AG04450 (cell line): ENCODE data around the gene HRH3. TPM values are rescaled to one million over a fixed set of nuclear protein-coding genes. Genes with fewer than 3 reads are reported as not detected.

Experiments used
- CTCF ChIA-PET: fragments of 300-600, 350-600 bp; formaldehyde crosslinking; extraction: SDS; loops from one replicate; lab custom pipeline; 2022; ENCODE audit warnings: antibody characterized with exemption, inconsistent platforms; lab: Charles Lee
- POLR2A ChIA-PET: fragments of 350-600 bp; formaldehyde crosslinking; extraction: SDS; loops from one replicate; lab custom pipeline; 2021; ENCODE audit warnings: antibody characterized with exemption, inconsistent platforms; lab: Yijun Ruan, JAX
- DNase-seq: peaks from one replicate; pipeline ENCODE4 v3.0.0-alpha.2; 2011; ENCODE audit warnings: low read depth, low spot score
- H3K27ac ChIP-seq: one replicate; pipeline ENCODE4 v1.5.1; 2012; ENCODE audit warnings: low read depth, low read length, control low read depth
- H3K27me3 ChIP-seq: one replicate; pipeline ENCODE4 v1.6.0; 2012; ENCODE audit warnings: low read length; ENCODE audit not compliant: control insufficient read depth, insufficient read depth
- H3K4me3 ChIP-seq: 2 replicates; pipeline ENCODE4 v1.5.1; 2011; ENCODE audit warnings: mild to moderate bottlenecking, low read depth, low read length, control low read depth
- H3K9me3 ChIP-seq: 2 replicates; pipeline ENCODE4 v1.5.1; 2012; ENCODE audit warnings: low read length; ENCODE audit not compliant: control insufficient read depth, insufficient read depth
- polyA plus RNA-seq: library from polyadenylated mRNA; depleted of rRNA; stranded (reverse); fragments of >200 nt; gene quantifications from 2 replicates; pipeline ENCODE4 v1.2.3, GENCODE V29; 2011
- TF ChIP-seq, protein P1 (sequence below): IDR thresholded peaks from 2 replicates; pipeline ENCODE4 v1.5.1; 2011; ENCODE audit warnings: low read depth, low read length, control low read depth, inconsistent platforms

The HRH3 gene
- polyA plus RNA-seq, 1 experiment: not detected

DNA sequence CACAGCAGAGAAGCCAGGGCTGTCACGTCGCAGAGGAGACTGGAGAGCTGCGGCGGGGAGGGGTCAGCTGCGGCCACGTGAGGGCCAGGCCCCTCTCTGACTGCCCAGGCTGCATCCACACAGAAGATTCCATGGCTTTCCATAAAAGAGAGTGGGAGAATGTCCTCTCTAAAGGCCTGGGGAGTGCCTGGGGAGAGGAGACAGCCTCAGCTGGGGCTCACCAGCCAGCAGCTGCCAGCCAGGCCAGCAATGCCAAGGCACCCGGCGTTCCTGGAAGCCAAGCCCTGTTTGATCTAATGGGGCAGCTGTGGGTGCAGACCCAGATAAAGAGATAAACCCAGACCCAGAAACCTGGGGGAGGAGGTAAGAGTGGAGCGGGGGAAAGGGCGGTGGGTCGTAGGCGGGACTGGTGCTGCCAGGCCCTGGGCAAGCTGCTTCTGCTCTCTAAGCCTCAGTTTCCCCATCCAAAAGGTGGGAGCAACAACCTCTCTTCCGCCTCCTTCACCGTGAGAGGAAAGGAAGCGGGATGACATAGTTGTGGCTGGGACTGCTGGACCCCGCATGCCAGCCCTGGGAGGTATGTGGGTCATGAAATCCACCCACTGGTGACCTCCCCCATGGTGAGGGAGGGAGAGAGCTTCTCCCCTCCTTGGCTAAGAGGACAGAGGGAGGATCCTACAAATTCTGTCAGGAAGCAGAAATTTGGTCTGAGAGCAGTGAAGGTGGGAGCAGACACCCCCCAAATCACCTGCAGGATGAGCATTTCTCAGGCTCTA lies 15.1 kb upstream of the HRH3 start:
- CTCF ChIA-PET: no interaction called here
- POLR2A ChIA-PET: interaction anchor here (1.1 kb wide), 1 partner anchor 9 kb away, joined by 4 read pairs; no protein-coding TSS in a partner anchor
- Histone ChIP-seq H3K27ac (no peak overlapping the region), H3K4me3 (no peak overlapping the region), H3K27me3 (peaks cover 10% of the 10 kb centered on the region), H3K9me3 (no peaks in the 10 kb centered on the region; the same call in none of the 2 replicates)
- DNase-seq: no peak
- TF ChIP-seq, protein P1, sequence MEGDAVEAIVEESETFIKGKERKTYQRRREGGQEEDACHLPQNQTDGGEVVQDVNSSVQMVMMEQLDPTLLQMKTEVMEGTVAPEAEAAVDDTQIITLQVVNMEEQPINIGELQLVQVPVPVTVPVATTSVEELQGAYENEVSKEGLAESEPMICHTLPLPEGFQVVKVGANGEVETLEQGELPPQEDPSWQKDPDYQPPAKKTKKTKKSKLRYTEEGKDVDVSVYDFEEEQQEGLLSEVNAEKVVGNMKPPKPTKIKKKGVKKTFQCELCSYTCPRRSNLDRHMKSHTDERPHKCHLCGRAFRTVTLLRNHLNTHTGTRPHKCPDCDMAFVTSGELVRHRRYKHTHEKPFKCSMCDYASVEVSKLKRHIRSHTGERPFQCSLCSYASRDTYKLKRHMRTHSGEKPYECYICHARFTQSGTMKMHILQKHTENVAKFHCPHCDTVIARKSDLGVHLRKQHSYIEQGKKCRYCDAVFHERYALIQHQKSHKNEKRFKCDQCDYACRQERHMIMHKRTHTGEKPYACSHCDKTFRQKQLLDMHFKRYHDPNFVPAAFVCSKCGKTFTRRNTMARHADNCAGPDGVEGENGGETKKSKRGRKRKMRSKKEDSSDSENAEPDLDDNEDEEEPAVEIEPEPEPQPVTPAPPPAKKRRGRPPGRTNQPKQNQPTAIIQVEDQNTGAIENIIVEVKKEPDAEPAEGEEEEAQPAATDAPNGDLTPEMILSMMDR: no peak

DNA sequence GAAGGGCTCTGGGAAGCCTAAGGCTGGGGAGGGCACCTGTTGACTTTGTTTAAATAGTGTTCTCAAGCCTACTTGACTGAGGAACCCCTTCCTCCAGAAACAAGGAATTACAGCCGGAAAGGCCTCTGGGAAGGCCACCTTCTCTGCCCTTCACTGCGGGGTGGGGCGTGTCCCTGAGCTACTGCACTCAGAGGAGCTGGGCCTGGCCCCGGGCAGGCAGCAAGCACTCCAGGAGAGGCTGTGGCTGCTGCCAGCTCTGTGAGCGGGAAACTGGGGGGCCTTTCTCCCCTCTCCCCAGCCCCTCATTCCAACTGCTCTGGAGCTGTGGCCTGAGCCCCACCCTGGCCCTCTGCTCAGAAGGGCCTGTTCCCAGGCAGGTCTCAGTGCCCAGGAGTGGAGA lies 14.3 kb upstream of the HRH3 start:
- Histone ChIP-seq H3K27me3 (peaks cover 10% of the 10 kb centered on the region), H3K27ac (no peak overlapping the region), H3K4me3 (no peak overlapping the region), H3K9me3 (no peaks in the 10 kb centered on the region; the same call in none of the 2 replicates)
- TF ChIP-seq, protein P1: no peak
- ChIA-PET POLR2A (interaction anchor here (1.1 kb wide), 1 partner anchor 9 kb away, joined by 4 read pairs; no protein-coding TSS in a partner anchor), CTCF (no interaction called here)
- no peak for DNase-seq

DNA sequence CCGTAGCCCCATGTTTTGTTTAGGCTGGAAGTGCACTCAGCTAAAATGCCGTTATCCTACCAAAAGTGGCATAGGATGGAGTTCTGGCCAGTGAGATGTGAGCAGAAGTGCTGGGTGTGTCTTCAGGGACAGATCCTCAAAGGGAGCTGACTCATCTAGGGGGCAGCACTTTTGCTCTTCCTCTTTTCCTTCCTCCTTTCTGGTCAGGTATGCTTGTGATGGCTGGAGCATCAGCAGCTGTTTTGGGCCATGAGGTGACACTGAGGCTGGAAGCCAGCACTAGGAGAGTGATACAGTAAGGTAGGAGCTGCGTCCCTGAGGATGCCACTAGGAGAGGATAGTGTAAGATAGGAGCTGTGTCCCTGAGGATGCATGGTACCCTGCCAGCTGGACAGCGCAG lies 13.6 kb upstream of the HRH3 start:
- TF ChIP-seq, protein P1: no peak
- CTCF ChIA-PET: no interaction called here
- no peak overlapping the region for H3K27ac ChIP-seq
- H3K9me3 ChIP-seq: no peaks in the 10 kb centered on the region; the same call in none of the 2 replicates
- DNase-seq: no peak
- peaks cover 10% of the 10 kb centered on the region for H3K27me3 ChIP-seq
- H3K4me3 ChIP-seq: no peak overlapping the region
- POLR2A ChIA-PET: no interaction called here

DNA sequence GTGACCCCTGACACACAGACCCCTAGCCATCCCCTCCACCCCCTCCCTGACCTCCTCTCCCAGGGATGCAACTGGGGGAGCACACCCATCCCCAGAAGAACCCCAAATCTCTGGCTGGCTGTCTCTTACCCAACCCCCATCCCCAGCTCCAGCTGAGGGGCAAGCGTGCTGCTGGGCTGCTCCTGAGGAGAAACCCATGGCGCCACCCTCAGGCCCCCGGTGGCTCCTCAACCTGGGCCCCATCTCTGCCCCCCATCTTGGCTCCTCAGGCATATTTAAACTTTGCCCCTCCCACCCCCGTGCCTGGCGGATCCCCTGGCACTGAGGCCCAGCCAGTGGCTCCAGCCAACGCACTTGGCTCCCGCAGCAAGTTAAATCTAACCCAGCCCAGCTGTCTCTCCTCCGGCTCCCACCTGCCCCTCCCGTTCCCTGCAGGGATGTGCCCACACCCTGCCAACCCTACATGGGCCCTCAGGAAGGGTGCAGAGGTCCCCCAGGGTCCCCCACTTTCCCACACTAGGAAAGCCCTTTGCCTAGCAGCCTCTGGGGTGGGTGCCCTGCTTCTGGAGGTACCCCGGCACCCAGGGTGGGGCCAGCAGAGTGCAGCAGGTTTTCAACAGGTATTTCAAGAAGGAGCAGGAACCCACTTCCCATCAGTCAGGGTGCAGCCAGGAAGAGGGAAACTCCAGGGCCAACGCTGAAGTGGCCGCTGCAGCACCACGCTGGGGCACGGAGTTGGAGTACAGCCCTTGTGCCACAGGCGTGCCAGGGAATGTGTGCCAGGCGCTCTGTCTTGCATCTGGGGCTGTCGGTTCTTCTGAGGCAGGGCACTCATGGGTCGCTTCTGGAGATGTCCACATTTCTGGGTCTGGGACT lies 12.9 kb upstream of the HRH3 start:
- Histone ChIP-seq H3K27me3 (peaks cover 11% of the 10 kb centered on the region), H3K27ac (no peak overlapping the region), H3K9me3 (no peaks in the 10 kb centered on the region; the same call in none of the 2 replicates), H3K4me3 (no peak overlapping the region)
- ChIA-PET POLR2A (no interaction called here), CTCF (no interaction called here)
- DNase-seq: no peak
- TF ChIP-seq, protein P1: no peak

DNA sequence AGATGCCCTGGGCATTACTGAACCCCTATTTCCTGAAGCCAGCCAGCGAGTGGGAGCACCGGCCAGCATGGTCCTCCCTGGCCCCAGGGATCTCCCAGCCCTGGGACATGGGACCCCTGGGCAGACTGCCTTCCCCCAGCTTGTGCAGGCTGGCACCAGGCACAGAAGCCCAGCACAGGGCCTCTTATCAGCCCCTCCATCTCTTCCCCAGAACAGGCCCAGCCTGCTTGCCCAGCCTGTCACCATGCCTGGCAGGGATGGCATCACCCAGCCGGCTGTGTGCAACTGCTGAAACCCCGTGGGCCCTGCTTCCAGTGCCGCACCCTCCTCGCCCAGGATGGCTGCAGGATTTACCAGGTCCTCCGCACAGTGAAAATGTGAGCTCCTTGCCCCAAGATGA lies 12.1 kb upstream of the HRH3 start:
- H3K4me3 ChIP-seq: no peak overlapping the region
- H3K9me3 ChIP-seq: no peaks in the 10 kb centered on the region; the same call in none of the 2 replicates
- CTCF ChIA-PET: no interaction called here
- TF ChIP-seq, protein P1: no peak
- POLR2A ChIA-PET: no interaction called here
- H3K27me3 ChIP-seq: peaks cover 17% of the 10 kb centered on the region
- DNase-seq: no peak
- H3K27ac ChIP-seq: no peak overlapping the region
